ENCODE measurements around the gene NRG2.

Gene NRG2

GRCh38 chr5:139836469-139837208, 206.5 kb downstream of the NRG2 start:
- no peak for ATAC-seq
- TF ChIP-seq RARB (CRISPR knock-in tag; IDR thresholded peaks at IDR 0.05): no peak
- no peak for TF ChIP-seq CSDC2 (CRISPR knock-in tag; IDR thresholded peaks at IDR 0.05)
- no peak for TF ChIP-seq GLIS3 (CRISPR knock-in tag; IDR thresholded peaks at IDR 0.05)
- TF ChIP-seq CSRNP3 (CRISPR knock-in tag; IDR thresholded peaks at IDR 0.05): no peak
- no peak for TF ChIP-seq TCF4 (CRISPR knock-in tag; IDR thresholded peaks at IDR 0.05; ENCODE audit: borderline replicate concordance)
- no peak for TF ChIP-seq POU6F1 (CRISPR knock-in tag; IDR thresholded peaks at IDR 0.05; ENCODE audit: borderline replicate concordance, low read depth)
- TF ChIP-seq CREB5 (CRISPR knock-in tag; IDR thresholded peaks at IDR 0.05; ENCODE audit: low read depth): no peak
- TF ChIP-seq TOX (CRISPR knock-in tag; IDR thresholded peaks at IDR 0.05; ENCODE audit: borderline replicate concordance): no peak
- no peak for TF ChIP-seq OSR1 (CRISPR knock-in tag; IDR thresholded peaks at IDR 0.05)
- no peak for TF ChIP-seq ISL1 (CRISPR knock-in tag; IDR thresholded peaks at IDR 0.05)
- TF ChIP-seq ZNF8 (CRISPR knock-in tag; IDR thresholded peaks at IDR 0.05): no peak
- no peak for TF ChIP-seq ARNTL (CRISPR knock-in tag; IDR thresholded peaks at IDR 0.05; ENCODE audit: borderline replicate concordance, low read depth)
- no peak for TF ChIP-seq ZFP3 (CRISPR knock-in tag; IDR thresholded peaks at IDR 0.05)
- TF ChIP-seq BACH2 (CRISPR knock-in tag; IDR thresholded peaks at IDR 0.05; ENCODE audit: borderline replicate concordance): no peak
- no peak for TF ChIP-seq TSHZ2 (CRISPR knock-in tag; IDR thresholded peaks at IDR 0.05)
- TF ChIP-seq SNAI2 (CRISPR knock-in tag; IDR thresholded peaks at IDR 0.05): no peak
- no peak for TF ChIP-seq PATZ1 (CRISPR knock-in tag; IDR thresholded peaks at IDR 0.05; ENCODE audit: borderline replicate concordance)
- no peak for TF ChIP-seq ZNF565 (CRISPR knock-in tag; conservative IDR thresholded peaks at IDR 0.05; ENCODE audit: low read depth)
- no peak for TF ChIP-seq ZC3H10 (CRISPR knock-in tag; IDR thresholded peaks at IDR 0.05)
- TF ChIP-seq ZNF70 (CRISPR knock-in tag; IDR thresholded peaks at IDR 0.05): no peak

- TF ChIP-seq CSDC2 (CRISPR knock-in tag; IDR thresholded peaks at IDR 0.05): no peak
- TF ChIP-seq POU6F1 (CRISPR knock-in tag; IDR thresholded peaks at IDR 0.05; ENCODE audit: borderline replicate concordance, low read depth): no peak
- TF ChIP-seq GLIS3 (CRISPR knock-in tag; IDR thresholded peaks at IDR 0.05): no peak
- TF ChIP-seq ZC3H10 (CRISPR knock-in tag; IDR thresholded peaks at IDR 0.05): no peak
- no peak for TF ChIP-seq CSRNP3 (CRISPR knock-in tag; IDR thresholded peaks at IDR 0.05)
- TF ChIP-seq BACH2 (CRISPR knock-in tag; IDR thresholded peaks at IDR 0.05; ENCODE audit: borderline replicate concordance): no peak
- TF ChIP-seq ZNF8 (CRISPR knock-in tag; IDR thresholded peaks at IDR 0.05): no peak
- no peak for TF ChIP-seq ZNF565 (CRISPR knock-in tag; conservative IDR thresholded peaks at IDR 0.05; ENCODE audit: low read depth)
- TF ChIP-seq ZNF70 (CRISPR knock-in tag; IDR thresholded peaks at IDR 0.05): no peak
- no peak for TF ChIP-seq OSR1 (CRISPR knock-in tag; IDR thresholded peaks at IDR 0.05)
- no peak for TF ChIP-seq CREB5 (CRISPR knock-in tag; IDR thresholded peaks at IDR 0.05; ENCODE audit: low read depth)
- no peak for TF ChIP-seq SNAI2 (CRISPR knock-in tag; IDR thresholded peaks at IDR 0.05)
- TF ChIP-seq TCF4 (CRISPR knock-in tag; IDR thresholded peaks at IDR 0.05; ENCODE audit: borderline replicate concordance): no peak
- no peak for TF ChIP-seq PATZ1 (CRISPR knock-in tag; IDR thresholded peaks at IDR 0.05; ENCODE audit: borderline replicate concordance)
- TF ChIP-seq TOX (CRISPR knock-in tag; IDR thresholded peaks at IDR 0.05; ENCODE audit: borderline replicate concordance): no peak
- TF ChIP-seq ZFP30 (CRISPR knock-in tag; IDR thresholded peaks at IDR 0.05): no peak
- no peak for ATAC-seq
Measured at GRCh38 chr5:139835656-139836055, 207.4 kb downstream of the NRG2 start.
